ENCODE results near the gene C1S.

DNA sequence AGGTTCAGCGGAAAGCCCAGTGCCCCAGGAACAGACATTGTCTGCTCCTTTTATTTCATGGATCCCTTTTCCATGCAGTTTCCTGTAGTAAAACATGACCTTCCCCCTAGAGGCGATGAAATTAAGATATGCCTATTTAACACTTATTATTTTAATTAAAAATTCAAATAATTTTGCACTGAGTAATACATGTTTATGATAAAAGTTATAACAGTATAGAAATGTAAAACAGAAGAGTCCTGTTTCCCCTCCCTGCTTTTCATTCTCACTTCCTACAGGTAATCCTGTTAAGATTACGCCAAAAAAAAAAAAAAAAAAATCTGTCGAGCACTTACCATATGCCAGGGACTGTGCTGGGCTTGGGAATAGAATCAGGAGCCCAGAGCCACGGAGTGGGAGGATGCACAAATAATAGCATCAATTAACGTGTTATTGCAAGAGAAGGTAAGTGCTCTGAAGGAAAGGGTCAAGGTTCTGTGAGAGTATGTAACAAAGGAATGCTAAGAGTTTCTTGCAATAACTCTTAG lies 41.4 kb upstream of the C1S start:
- TF ChIP-seq, protein P1, sequence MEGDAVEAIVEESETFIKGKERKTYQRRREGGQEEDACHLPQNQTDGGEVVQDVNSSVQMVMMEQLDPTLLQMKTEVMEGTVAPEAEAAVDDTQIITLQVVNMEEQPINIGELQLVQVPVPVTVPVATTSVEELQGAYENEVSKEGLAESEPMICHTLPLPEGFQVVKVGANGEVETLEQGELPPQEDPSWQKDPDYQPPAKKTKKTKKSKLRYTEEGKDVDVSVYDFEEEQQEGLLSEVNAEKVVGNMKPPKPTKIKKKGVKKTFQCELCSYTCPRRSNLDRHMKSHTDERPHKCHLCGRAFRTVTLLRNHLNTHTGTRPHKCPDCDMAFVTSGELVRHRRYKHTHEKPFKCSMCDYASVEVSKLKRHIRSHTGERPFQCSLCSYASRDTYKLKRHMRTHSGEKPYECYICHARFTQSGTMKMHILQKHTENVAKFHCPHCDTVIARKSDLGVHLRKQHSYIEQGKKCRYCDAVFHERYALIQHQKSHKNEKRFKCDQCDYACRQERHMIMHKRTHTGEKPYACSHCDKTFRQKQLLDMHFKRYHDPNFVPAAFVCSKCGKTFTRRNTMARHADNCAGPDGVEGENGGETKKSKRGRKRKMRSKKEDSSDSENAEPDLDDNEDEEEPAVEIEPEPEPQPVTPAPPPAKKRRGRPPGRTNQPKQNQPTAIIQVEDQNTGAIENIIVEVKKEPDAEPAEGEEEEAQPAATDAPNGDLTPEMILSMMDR (IDR thresholded peaks at IDR 0.05): no peak
- no peak for TF ChIP-seq POLR2AphosphoS5 (IDR thresholded peaks at IDR 0.05)
